Activated CD4-positive, alpha-beta T cell treated with anti-CD3 and anti-CD28 coated beads for 36 hours (primary cell): ENCODE data around the gene CDX4. TPM values are rescaled to one million over a fixed set of nuclear protein-coding genes. Genes with fewer than 3 reads are reported as not detected.

Source experiments
- ATAC-seq: fragments of 200-7000 bp; cut with Tn5 transposase; one replicate; pipeline ENCODE4 v1.10.0; 2021; ENCODE audit warnings: mild to moderate bottlenecking, moderate library complexity
- CTCF ChIA-PET: fragments of 350-600 bp; sonication (Branson Sonifier 250); formaldehyde crosslinking; loops from one replicate; lab custom pipeline; 2021; ENCODE audit warnings: antibody characterized with exemption; lab: Charles Lee
- POLR2A ChIA-PET: fragments of 350-600 bp; sonication (Branson Sonifier 250); formaldehyde crosslinking; loops from one replicate; lab custom pipeline; 2021; ENCODE audit warnings: antibody characterized with exemption, inconsistent platforms; lab: Charles Lee
- DNase-seq: peaks from one replicate; pipeline ENCODE4 v3.0.0-alpha.2; 2020
- H3K27ac Mint-ChIP-seq: one replicate; pipeline ENCODE4 v1.8.0; 2021; ENCODE audit warnings: mixed read lengths
- H3K27me3 Mint-ChIP-seq: one replicate; pipeline ENCODE4 v1.8.0; 2021; ENCODE audit warnings: mixed read lengths
- H3K36me3 Mint-ChIP-seq: one replicate; pipeline ENCODE4 v1.8.0; 2021; ENCODE audit warnings: low read depth, mixed read lengths
- H3K4me1 Mint-ChIP-seq: one replicate; pipeline ENCODE4 v1.8.0; 2021; ENCODE audit warnings: mixed read lengths
- H3K4me3 Mint-ChIP-seq: one replicate; pipeline ENCODE4 v1.8.0; 2021; ENCODE audit warnings: mild to moderate bottlenecking, moderate library complexity, mixed read lengths
- H3K9me3 Mint-ChIP-seq: one replicate; pipeline ENCODE4 v1.8.0; 2021; ENCODE audit warnings: low read depth, mixed read lengths
- intact Hi-C, 2 experiments: fragments of 100-400 bp; cut with DNase I in 1 of 2; cut with micrococcal nuclease in 1 of 2; formaldehyde crosslinking; loops; one replicate each; pipeline versions ENCODE4 v1.14.2 to v1.15.1; 2022 to 2024; cut with DNase I, micrococcal nuclease
- total RNA-seq, 2 experiments: library from RNA; stranded (reverse); gene quantifications; one replicate each; pipeline ENCODE4 v1.2.3, GENCODE V29; 2021

The CDX4 gene, protein sequence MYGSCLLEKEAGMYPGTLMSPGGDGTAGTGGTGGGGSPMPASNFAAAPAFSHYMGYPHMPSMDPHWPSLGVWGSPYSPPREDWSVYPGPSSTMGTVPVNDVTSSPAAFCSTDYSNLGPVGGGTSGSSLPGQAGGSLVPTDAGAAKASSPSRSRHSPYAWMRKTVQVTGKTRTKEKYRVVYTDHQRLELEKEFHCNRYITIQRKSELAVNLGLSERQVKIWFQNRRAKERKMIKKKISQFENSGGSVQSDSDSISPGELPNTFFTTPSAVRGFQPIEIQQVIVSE
- total RNA-seq, result not detected

- ChIA-PET CTCF (no interaction called here), POLR2A (no interaction called here)
- H3K4me3 Mint-ChIP-seq, result no peak within 1 kb of the TSS
- no peaks in the 10 kb centered on the region for H3K36me3 Mint-ChIP-seq
- intact Hi-C loops, result no loop called here
- DNase-seq (no peak), ATAC-seq (no peak)
- peaks cover 24% of the 10 kb centered on the region for H3K27me3 Mint-ChIP-seq
- peaks cover 5% of the 10 kb centered on the region for H3K4me1 Mint-ChIP-seq
- no peaks in the 10 kb centered on the region for H3K9me3 Mint-ChIP-seq
- no peak within 1 kb of the TSS for H3K27ac Mint-ChIP-seq
These were observed at the start of gene CDX4 for GRCh38 chrX:73446831-73447230. Gene CDX4 (plus strand): TSS chrX:73447053. CDS start chrX:73447254, 201 bp downstream.

DNA sequence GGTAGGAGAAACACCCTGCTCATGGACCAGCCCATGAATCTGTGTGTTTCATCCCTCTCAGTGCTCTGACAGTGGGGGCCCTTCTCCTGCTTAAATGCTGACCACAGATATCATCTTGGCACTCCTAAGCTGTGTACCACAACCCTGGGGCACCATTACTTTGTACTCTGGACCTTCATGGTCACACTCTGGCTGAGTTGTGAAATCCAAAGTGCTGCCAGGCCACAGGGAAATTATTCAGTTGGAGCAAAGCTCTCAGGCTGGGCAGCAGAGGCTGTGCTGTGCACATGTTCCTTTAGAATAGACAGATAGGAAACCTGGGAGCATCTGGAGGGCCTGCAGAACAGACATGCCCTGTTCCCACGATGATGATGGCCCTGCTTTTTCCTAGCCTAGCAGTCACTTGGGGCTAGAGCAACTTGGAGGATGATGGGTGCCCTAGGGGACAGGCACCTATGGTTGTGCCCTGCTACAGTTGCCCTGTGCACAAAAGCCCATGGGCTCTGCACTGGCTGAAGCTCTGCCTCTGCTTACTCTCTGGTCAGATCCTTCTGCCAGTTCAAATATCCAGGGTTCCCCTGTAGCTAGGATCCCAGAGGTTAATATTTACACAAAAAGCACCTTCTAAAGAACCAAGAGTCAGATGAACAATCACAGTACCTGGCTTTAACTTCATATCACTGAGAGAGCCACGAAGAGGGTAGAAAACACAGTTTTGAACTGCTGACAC, 48.5 kb upstream of the CDX4 start:
- H3K9me3 Mint-ChIP-seq, result no peaks in the 10 kb centered on the region
- ChIA-PET CTCF (no interaction called here), POLR2A (no interaction called here)
- no peaks in the 10 kb centered on the region for H3K4me1 Mint-ChIP-seq
- H3K27ac Mint-ChIP-seq, result no peak overlapping the region
- DNase-seq (no peak), ATAC-seq (no peak)
- no peaks in the 10 kb centered on the region for H3K36me3 Mint-ChIP-seq
- intact Hi-C loops, result no loop called here
- no peak overlapping the region for H3K4me3 Mint-ChIP-seq
- peaks cover 3% of the 10 kb centered on the region for H3K27me3 Mint-ChIP-seq

DNA sequence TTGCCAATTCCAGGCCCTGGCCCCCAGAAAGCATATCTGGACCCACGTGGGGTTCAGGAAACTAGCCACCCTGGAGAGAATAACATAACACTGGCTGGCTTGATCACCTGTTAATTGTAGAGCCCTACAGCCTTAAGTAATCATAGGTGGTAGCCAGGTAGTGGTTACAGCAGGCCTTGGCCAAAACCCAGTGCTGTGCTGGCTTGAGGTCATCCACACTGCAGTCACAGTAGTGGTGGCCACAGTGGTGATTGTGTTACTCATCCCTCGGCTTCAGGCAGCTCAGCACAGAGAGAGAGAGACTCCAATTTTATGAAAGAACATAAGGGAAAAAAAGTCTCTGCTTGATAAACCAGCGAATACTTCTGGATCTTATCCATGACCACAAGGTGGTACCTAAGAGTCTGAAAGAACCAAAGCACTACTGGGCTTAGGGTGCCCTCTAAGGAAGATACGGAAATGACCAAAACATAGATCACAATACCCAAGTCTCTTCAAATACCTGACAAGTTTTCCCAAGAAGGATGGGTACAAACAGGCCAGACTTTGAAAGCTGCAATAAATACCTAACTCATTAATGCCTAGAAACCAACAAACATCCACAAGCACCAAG, 46.6 kb upstream of the CDX4 start:
- Mint-ChIP-seq H3K4me1 (no peaks in the 10 kb centered on the region), H3K36me3 (no peaks in the 10 kb centered on the region), H3K9me3 (no peaks in the 10 kb centered on the region), H3K27me3 (peaks cover 3% of the 10 kb centered on the region), H3K27ac (no peak overlapping the region), H3K4me3 (no peak overlapping the region)
- ChIA-PET CTCF (no interaction called here), POLR2A (no interaction called here)
- ATAC-seq, result no peak
- intact Hi-C loops, result no loop called here
- DNase-seq, result no peak

DNA sequence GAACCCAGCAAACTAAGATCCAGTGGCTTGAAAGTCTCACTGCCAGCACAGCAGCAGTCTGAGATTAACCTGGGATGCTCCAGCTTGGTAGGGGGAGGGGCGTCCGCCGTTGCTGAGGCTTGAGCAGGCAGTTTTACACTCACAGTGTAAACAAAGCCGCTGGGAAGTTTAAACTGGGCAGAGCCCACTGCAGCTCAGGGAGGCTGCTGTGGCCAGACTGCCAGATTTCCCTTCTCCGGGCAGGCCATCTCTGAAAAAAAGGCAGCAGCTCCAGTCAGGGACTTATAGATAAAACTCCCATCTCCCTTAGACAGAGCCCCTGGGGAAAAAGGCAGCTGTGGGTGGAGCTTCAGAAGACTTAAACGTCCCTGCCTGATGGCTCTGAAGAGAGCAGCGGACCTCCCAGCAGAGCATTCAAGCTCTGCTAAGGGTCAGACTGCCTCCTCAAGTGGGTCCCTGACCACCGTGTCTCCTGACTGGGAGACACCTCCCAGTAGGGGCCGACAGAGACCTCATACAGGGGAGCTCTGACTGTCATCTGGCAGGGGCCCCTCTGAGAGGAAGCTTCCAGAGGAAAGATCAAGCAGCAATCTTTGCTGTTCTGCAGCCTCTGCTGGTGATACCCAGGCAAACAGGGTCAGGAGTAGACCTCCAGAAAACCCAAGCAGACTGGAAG, 45.1 kb upstream of the CDX4 start:
- no peaks in the 10 kb centered on the region for H3K4me1 Mint-ChIP-seq
- no peaks in the 10 kb centered on the region for H3K36me3 Mint-ChIP-seq
- ChIA-PET POLR2A (no interaction called here), CTCF (no interaction called here)
- H3K27me3 Mint-ChIP-seq, result peaks cover 3% of the 10 kb centered on the region
- no peak overlapping the region for H3K27ac Mint-ChIP-seq
- H3K9me3 Mint-ChIP-seq, result no peaks in the 10 kb centered on the region
- ATAC-seq (no peak), DNase-seq (no peak)
- intact Hi-C loops, result no loop called here
- H3K4me3 Mint-ChIP-seq, result no peak overlapping the region

GRCh38 chrX:73412930-73413329, 33.9 kb upstream of the CDX4 start:
- H3K27me3 Mint-ChIP-seq, result no peaks in the 10 kb centered on the region
- ChIA-PET CTCF (no interaction called here), POLR2A (no interaction called here)
- intact Hi-C loops, result no loop called here
- no peaks in the 10 kb centered on the region for H3K4me1 Mint-ChIP-seq
- no peak overlapping the region for H3K27ac Mint-ChIP-seq
- ATAC-seq, result no peak
- H3K4me3 Mint-ChIP-seq, result no peak overlapping the region
- no peak for DNase-seq
- H3K9me3 Mint-ChIP-seq, result peaks cover 10% of the 10 kb centered on the region
- H3K36me3 Mint-ChIP-seq, result no peaks in the 10 kb centered on the region

- DNase-seq, result peak; percentile 13
- ATAC-seq, result no peak
- H3K27me3 Mint-ChIP-seq, result peaks cover 28% of the 10 kb centered on the region
- H3K9me3 Mint-ChIP-seq, result no peaks in the 10 kb centered on the region
- intact Hi-C loops, result no loop called here
- CTCF ChIA-PET, result no interaction called here
- H3K4me3 Mint-ChIP-seq, result no peak overlapping the region
- H3K27ac Mint-ChIP-seq, result no peak overlapping the region
- H3K36me3 Mint-ChIP-seq, result no peaks in the 10 kb centered on the region
- peaks cover 5% of the 10 kb centered on the region for H3K4me1 Mint-ChIP-seq
- POLR2A ChIA-PET, result no interaction called here
These were observed 500 bp downstream of the CDX4 start for GRCh38 chrX:73447311-73447794.

GRCh38 chrX:73448379-73448778, 1.5 kb downstream of the CDX4 start:
- ChIA-PET POLR2A (no interaction called here), CTCF (no interaction called here)
- ATAC-seq (no peak), DNase-seq (peak; percentile 4)
- H3K27ac Mint-ChIP-seq, result no peak overlapping the region
- H3K9me3 Mint-ChIP-seq, result no peaks in the 10 kb centered on the region
- peaks cover 31% of the 10 kb centered on the region for H3K27me3 Mint-ChIP-seq
- no peak overlapping the region for H3K4me3 Mint-ChIP-seq
- H3K4me1 Mint-ChIP-seq, result peaks cover 5% of the 10 kb centered on the region
- intact Hi-C loops, result no loop called here
- H3K36me3 Mint-ChIP-seq, result no peaks in the 10 kb centered on the region

DNA sequence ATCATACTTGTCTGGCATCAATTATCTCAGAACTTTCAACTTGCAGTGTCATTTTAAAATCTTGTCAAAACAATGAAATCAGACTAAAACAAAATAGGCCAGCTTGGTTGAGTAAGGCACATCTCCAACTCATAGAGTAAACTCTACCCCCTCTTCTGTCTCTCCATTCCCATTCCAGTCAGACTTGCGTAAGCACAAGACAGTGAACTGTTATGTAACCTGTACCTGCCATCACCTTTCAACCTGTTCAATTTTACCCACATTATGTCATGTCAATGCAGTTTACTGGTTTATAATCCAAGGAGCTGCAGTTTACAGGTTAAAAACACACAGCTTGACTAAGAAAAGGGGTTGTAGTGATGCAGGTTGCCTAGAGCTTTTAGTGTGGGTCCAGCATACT, 8.3 kb downstream of the CDX4 start:
- no peaks in the 10 kb centered on the region for H3K4me1 Mint-ChIP-seq
- H3K4me3 Mint-ChIP-seq, result no peak overlapping the region
- H3K9me3 Mint-ChIP-seq, result no peaks in the 10 kb centered on the region
- no peak for ATAC-seq
- intact Hi-C loops, result no loop called here
- H3K36me3 Mint-ChIP-seq, result no peaks in the 10 kb centered on the region
- POLR2A ChIA-PET, result no interaction called here
- CTCF ChIA-PET, result no interaction called here
- H3K27me3 Mint-ChIP-seq, result peaks cover 14% of the 10 kb centered on the region
- no peak for DNase-seq
- H3K27ac Mint-ChIP-seq, result no peak overlapping the region

DNA sequence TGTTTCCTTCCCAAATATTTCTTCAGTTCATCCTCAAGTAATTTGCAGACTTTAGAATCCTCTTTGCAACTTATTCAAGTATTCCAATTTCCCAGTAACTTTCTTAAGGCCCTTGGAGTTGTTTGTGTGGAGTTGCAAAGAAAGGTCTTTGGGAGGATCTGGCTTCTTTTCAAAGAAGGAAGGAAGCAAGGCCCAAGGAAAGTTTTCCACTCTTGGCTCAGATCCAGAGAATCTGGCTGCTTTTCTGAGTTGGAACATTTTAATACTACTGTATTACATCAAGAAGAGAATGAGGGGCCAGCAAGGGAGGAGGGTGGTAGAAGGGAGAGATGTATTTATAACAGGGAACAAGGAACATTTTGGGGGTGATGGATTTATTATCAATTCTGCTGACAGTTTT, 10.5 kb downstream of the CDX4 start:
- Mint-ChIP-seq H3K27ac (no peak overlapping the region), H3K4me3 (no peak overlapping the region), H3K9me3 (no peaks in the 10 kb centered on the region), H3K27me3 (peaks cover 5% of the 10 kb centered on the region), H3K36me3 (no peaks in the 10 kb centered on the region), H3K4me1 (no peaks in the 10 kb centered on the region)
- DNase-seq (no peak), ATAC-seq (no peak)
- CTCF ChIA-PET, result no interaction called here
- POLR2A ChIA-PET, result no interaction called here
- intact Hi-C loops, result no loop called here

DNA sequence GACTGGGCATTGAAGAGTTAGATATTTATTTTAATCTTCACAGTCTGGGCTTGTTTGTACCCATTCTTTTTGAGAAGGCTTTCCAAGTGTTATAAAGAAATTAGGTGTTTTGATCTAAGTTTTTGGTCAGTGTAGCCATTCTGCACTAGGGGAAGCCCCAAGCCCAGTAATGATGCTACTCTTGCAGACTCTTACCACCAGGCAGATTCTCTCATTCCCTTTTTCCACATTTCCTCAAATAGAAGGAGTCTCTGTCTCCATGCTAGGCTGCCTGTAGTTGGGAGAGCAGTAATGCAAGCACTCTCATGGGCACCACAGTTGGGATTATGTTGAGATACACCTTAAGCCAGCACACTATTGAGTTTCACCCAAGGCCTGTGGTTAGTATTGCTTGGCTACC, 21.5 kb downstream of the CDX4 start:
- peaks cover 2% of the 10 kb centered on the region for H3K27me3 Mint-ChIP-seq
- H3K27ac Mint-ChIP-seq, result no peak overlapping the region
- POLR2A ChIA-PET, result no interaction called here
- no peaks in the 10 kb centered on the region for H3K36me3 Mint-ChIP-seq
- intact Hi-C loops, result no loop called here
- H3K4me1 Mint-ChIP-seq, result no peaks in the 10 kb centered on the region
- ATAC-seq, result no peak
- DNase-seq, result no peak
- no peaks in the 10 kb centered on the region for H3K9me3 Mint-ChIP-seq
- H3K4me3 Mint-ChIP-seq, result no peak overlapping the region
- CTCF ChIA-PET, result no interaction called here

DNA sequence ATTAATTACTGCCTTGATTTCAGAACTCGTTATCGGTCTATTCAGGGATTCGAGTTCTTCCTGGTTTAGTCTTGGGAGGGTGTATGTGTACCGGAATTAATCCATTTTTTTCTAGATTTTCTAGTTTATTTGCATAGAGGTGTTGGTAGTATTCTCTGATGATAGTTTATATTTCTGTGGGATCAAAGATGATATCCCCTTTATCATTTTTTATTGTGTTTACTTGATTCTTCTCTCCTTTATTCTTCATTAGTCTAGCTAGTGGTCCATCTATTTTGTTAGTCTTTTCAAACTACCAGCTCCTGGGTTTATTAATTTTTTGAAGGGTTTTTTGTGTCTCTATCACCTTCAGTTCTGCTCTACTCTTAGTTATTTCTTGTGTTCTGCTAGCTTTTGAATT, 32.1 kb downstream of the CDX4 start:
- ChIA-PET CTCF (no interaction called here), POLR2A (no interaction called here)
- no peak for ATAC-seq

More for the DNA sequence above, 32.1 kb downstream of the CDX4 start:
- intact Hi-C loops, result no loop called here
- Mint-ChIP-seq H3K27ac (no peak overlapping the region), H3K4me3 (no peak overlapping the region), H3K36me3 (no peaks in the 10 kb centered on the region), H3K27me3 (peaks cover 2% of the 10 kb centered on the region), H3K4me1 (no peaks in the 10 kb centered on the region), H3K9me3 (peaks cover 4% of the 10 kb centered on the region)
- no peak for DNase-seq
